CD14-positive monocyte (primary cell): ENCODE data around the gene NAP1L4. TPM values are rescaled to one million over a fixed set of nuclear protein-coding genes. Genes with fewer than 3 reads are reported as not detected.

Experiments
- DNase-seq, 3 donors: peaks; one replicate each; pipeline ENCODE4 v3.0.0-alpha.2; 2011 to 2022
- H2AFZ ChIP-seq: 2 replicates; pipeline ENCODE4 v1.6.0; 2012; ENCODE audit warnings: mild to moderate bottlenecking, low read depth, low read length, inconsistent platforms; ENCODE audit not compliant: insufficient read depth, poor library complexity, severe bottlenecking
- H3K27ac ChIP-seq, 2 donors: 1 replicate in 1 of 2; 2 replicates in 1 of 2; pipeline ENCODE4 v1.5.1; 2012 to 2013; ENCODE audit warnings: low read length in 2 of 2, control low read depth in 1 of 2, inconsistent platforms in 1 of 2, low read depth in 1 of 2, mild to moderate bottlenecking in 1 of 2
- H3K27me3 ChIP-seq, 2 donors: one replicate each; pipeline versions ENCODE4 v1.6.0 to v1.6.1; 2011 to 2013; ENCODE audit warnings: low read length in 2 of 2; ENCODE audit not compliant: control insufficient read depth in 2 of 2, insufficient read depth in 2 of 2
- H3K36me3 ChIP-seq, 2 donors: replicated peaks in 1 of 2; 1 replicate in 1 of 2; 2 replicates in 1 of 2; pipeline versions ENCODE4 v1.5.1 to v1.6.1; 2012 to 2013; ENCODE audit warnings: low read length in 2 of 2, control low read depth in 1 of 2, inconsistent platforms in 1 of 2, mild to moderate bottlenecking in 1 of 2; ENCODE audit not compliant: insufficient read depth in 2 of 2, control insufficient read depth in 1 of 2
- H3K4me1 ChIP-seq, 2 donors: 1 replicate in 1 of 2; 2 replicates in 1 of 2; pipeline versions ENCODE4 v1.5.1 to v1.6.1; 2012 to 2013; ENCODE audit warnings: low read length in 2 of 2, control low read depth in 1 of 2, inconsistent platforms in 1 of 2, mild to moderate bottlenecking in 1 of 2, moderate library complexity in 1 of 2; ENCODE audit not compliant: insufficient read depth in 2 of 2, control insufficient read depth in 1 of 2
- H3K4me2 ChIP-seq: replicated peaks from 2 replicates; pipeline ENCODE3; 2012; ENCODE audit warnings: low read length, moderate library complexity, mild to moderate bottlenecking; ENCODE audit not compliant: poor library complexity, severe bottlenecking; ENCODE audit errors: extremely low read depth
- H3K4me3 ChIP-seq, 3 experiments: fragments of 200-600 bp in 1 of 3; sonication (generic) in 1 of 3; replicated peaks in 1 of 3; 1 replicate in 2 of 3; 2 replicates in 1 of 3; pipeline ENCODE4 v1.5.1; 2011 to 2013; ENCODE audit warnings: low read length in 3 of 3, mild to moderate bottlenecking in 3 of 3, control low read depth in 2 of 3, low read depth in 2 of 3, inconsistent platforms in 1 of 3, moderate library complexity in 1 of 3
- H3K79me2 ChIP-seq: 2 replicates; pipeline ENCODE4 v1.6.0; 2012; ENCODE audit warnings: mild to moderate bottlenecking, control low read depth, inconsistent platforms, low read length, moderate library complexity; ENCODE audit not compliant: insufficient read depth
- H3K9ac ChIP-seq: 2 replicates; pipeline ENCODE4 v1.6.0; 2017; ENCODE audit warnings: low read length, mild to moderate bottlenecking; ENCODE audit not compliant: insufficient read depth, poor library complexity, severe bottlenecking
- H3K9me3 ChIP-seq, 2 donors: replicated peaks in 1 of 2; 1 replicate in 1 of 2; 2 replicates in 1 of 2; pipeline versions ENCODE4 v1.5.1 to v1.6.1; 2012 to 2013; ENCODE audit warnings: low read length in 2 of 2, control low read depth in 1 of 2; ENCODE audit not compliant: control insufficient read depth in 1 of 2, insufficient read depth in 1 of 2
- H4K20me1 ChIP-seq: 2 replicates; pipeline ENCODE4 v1.6.0; 2012; ENCODE audit warnings: mild to moderate bottlenecking, low read length, control low read depth, moderate library complexity; ENCODE audit not compliant: insufficient read depth
- H3K27ac Mint-ChIP-seq, 7 donors: one replicate each; pipeline ENCODE4 v1.8.0; 2020; ENCODE audit warnings: mild to moderate bottlenecking in 7 of 7, mixed read lengths in 7 of 7, moderate library complexity in 6 of 7, inconsistent platforms in 2 of 7
- H3K27me3 Mint-ChIP-seq, 3 donors: one replicate each; pipeline ENCODE4 v1.8.0; 2021 to 2022; ENCODE audit warnings: low read depth in 3 of 3, mild to moderate bottlenecking in 3 of 3, mixed read lengths in 3 of 3, moderate library complexity in 3 of 3, inconsistent platforms in 1 of 3
- H3K36me3 Mint-ChIP-seq, 2 donors: one replicate each; pipeline ENCODE4 v1.8.0; 2020; ENCODE audit warnings: mixed read lengths in 2 of 2, inconsistent platforms in 1 of 2, mild to moderate bottlenecking in 1 of 2
- H3K4me1 Mint-ChIP-seq: one replicate; pipeline ENCODE4 v1.8.0; 2020; ENCODE audit warnings: mild to moderate bottlenecking, mixed read lengths
- H3K4me3 Mint-ChIP-seq, 2 donors: one replicate each; pipeline ENCODE4 v1.8.0; 2020; ENCODE audit warnings: mild to moderate bottlenecking in 2 of 2, mixed read lengths in 2 of 2, moderate library complexity in 1 of 2
- H3K9me3 Mint-ChIP-seq, 7 donors: one replicate each; pipeline ENCODE4 v1.8.0; 2020 to 2022; ENCODE audit warnings: mixed read lengths in 7 of 7, mild to moderate bottlenecking in 6 of 7, moderate library complexity in 6 of 7, inconsistent platforms in 2 of 7
- CTCF ChIP-seq: fragments of 200-600 bp; IDR thresholded peaks from one replicate; pipeline ENCODE4 v1.8.0; 2022; ENCODE audit warnings: antibody characterized with exemption, mild to moderate bottlenecking
- WGBS: methylation state at CpG from one replicate; pipeline ENCODE4 v1.1.5; 2013; ENCODE audit warnings: missing lambda C conversion rate; ENCODE audit not compliant: insufficient coverage; 5-methylcytosine and 5-hydroxymethylcytosine counted together
- intact Hi-C, 2 donors: fragments of 100-400 bp; cut with micrococcal nuclease; formaldehyde crosslinking; loops; one replicate each; pipeline versions ENCODE4 v1.15.0 to v1.15.1; 2023
- polyA plus RNA-seq, 3 donors: library from polyadenylated mRNA; depleted of rRNA in 1 of 3; unstranded in 2 of 3; stranded (reverse) in 1 of 3; fragments of 300-500 nt in 2 of 3; fragments of >200 nt in 1 of 3; fragmentation: Illumina TruSeq in 2 of 3; gene quantifications; 1 replicate in 2 of 3; 2 replicates in 1 of 3; pipeline ENCODE4 v1.2.3, GENCODE V29; 2012 to 2021

Gene NAP1L4
- polyA plus RNA-seq, 3 donors = 42.1 to 44.9 (median 44.9) TPM

DNA sequence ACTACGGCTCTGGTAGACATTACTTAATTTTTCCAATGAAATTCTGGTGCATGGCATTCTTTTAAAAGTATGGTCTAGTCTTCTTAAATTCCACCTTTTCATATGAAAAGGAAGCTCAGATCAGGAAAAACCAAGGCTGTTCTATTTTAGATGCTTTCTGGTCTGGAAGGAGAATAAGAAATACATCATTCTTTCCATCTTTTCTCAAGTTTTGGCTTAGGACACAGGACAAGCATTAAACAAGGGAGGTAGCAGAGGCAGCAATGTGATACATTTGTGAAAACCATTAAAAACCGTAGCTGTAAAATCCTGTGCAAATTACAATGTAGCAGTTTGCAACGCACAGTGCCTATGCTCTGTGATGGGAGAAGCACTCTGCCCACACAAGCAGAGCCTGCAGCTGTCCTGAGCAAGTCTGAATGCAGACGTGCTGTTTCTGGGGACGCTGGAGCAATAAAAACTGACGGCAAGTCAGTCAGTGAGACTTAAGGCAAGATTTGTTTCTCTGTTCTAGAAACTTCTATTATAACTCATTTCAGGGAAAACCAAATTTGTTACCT is 23.7 kb downstream of the NAP1L4 start:
- Histone ChIP-seq H3K36me3 (peaks cover 97 to 98% of the 10 kb centered on the region in 2 donors), H3K4me1 (peaks cover under 1 to 5% of the 10 kb centered on the region in 2 donors), H3K4me2 (no peak overlapping the region)

DNA sequence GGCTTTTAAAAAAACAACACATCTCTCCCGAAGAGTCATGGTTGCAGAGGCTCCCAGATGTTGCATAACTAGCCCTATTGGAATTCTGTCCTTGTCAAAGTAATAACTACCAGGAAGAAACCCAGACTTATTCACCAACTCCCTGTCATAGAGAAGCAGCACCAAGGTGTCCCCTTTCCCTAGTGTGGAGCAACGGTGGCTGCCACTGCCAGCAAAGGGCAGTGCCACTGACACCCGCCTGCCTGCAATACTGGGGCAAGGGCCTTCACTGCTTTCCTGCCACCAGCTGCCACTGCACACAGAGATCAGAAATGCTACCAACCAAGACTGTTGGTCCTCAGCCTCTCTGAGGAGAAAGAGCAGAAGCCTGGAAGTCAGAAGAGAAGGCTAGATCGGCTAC is 27.3 kb downstream of the NAP1L4 start:
- H3K4me3 Mint-ChIP-seq = no peak overlapping the region
- intact Hi-C loops = loop anchor here in 1 of 2 donors (10.0 kb wide), 1 partner anchor 430 kb away; no protein-coding TSS in a partner anchor
- H3K4me1 Mint-ChIP-seq = peaks cover 25% of the 10 kb centered on the region
- Histone ChIP-seq H3K36me3 (peaks cover 76 to 89% of the 10 kb centered on the region in 2 donors), H2AFZ (no peak overlapping the region), H3K27ac (peak overlapping the region in 1 of 2 donors; percentile 10), H3K79me2 (peaks cover 58% of the 10 kb centered on the region), H4K20me1 (peaks cover 55% of the 10 kb centered on the region), H3K9ac (no peak overlapping the region), H3K9me3 (no peaks in the 10 kb centered on the region), H3K4me3 (no peak overlapping the region), H3K27me3 (no peaks in the 10 kb centered on the region), H3K4me2 (no peak overlapping the region), H3K4me1 (peaks cover 19 to 29% of the 10 kb centered on the region in 2 donors)
- no peak for DNase-seq
- TF ChIP-seq CTCF = no peak
- H3K27ac Mint-ChIP-seq = peak overlapping the region in 1 of 7 donors; percentile 1
- WGBS = 80% methylated on average over 1 of the region's 4 CpGs
- peaks cover 0 to 1% (median 0%) of the 10 kb centered on the region in 3 donors for H3K27me3 Mint-ChIP-seq
- no peaks in the 10 kb centered on the region for H3K9me3 Mint-ChIP-seq
- H3K36me3 Mint-ChIP-seq = peaks cover 87 to 93% of the 10 kb centered on the region in 2 donors

More for the DNA sequence above, 23.7 kb downstream of the NAP1L4 start:
- H3K9me3 Mint-ChIP-seq = no peaks in the 10 kb centered on the region
- intact Hi-C loops = loop anchor here in 1 of 2 donors (10.0 kb wide), 1 partner anchor 434 kb away; no protein-coding TSS in a partner anchor
- H3K36me3 Mint-ChIP-seq = peaks cover 90 to 98% of the 10 kb centered on the region in 2 donors
- TF ChIP-seq CTCF = no peak
- Histone ChIP-seq H3K27me3 (no peaks in the 10 kb centered on the region), H3K9ac (no peak overlapping the region), H3K9me3 (no peaks in the 10 kb centered on the region), H3K4me3 (no peak overlapping the region), H3K27ac (peak overlapping the region in 1 of 2 donors; percentile 3), H2AFZ (no peak overlapping the region), H3K79me2 (peaks cover 53% of the 10 kb centered on the region), H4K20me1 (peaks cover 42% of the 10 kb centered on the region)
- no peak overlapping the region for H3K27ac Mint-ChIP-seq
- H3K4me3 Mint-ChIP-seq = no peak overlapping the region
- no peaks in the 10 kb centered on the region for H3K27me3 Mint-ChIP-seq
- H3K4me1 Mint-ChIP-seq = peaks cover 4% of the 10 kb centered on the region
- DNase-seq = no peak
- 100% methylated on average over 2 of the region's 6 CpGs for WGBS
